Measurements from ENCODE around the gene KRT3. TPM values are rescaled to one million over a fixed set of nuclear protein-coding genes. Genes with fewer than 3 reads are reported as not detected.

The KRT3 gene
- total and polyA plus RNA-seq, 4 donors = not detected

DNA sequence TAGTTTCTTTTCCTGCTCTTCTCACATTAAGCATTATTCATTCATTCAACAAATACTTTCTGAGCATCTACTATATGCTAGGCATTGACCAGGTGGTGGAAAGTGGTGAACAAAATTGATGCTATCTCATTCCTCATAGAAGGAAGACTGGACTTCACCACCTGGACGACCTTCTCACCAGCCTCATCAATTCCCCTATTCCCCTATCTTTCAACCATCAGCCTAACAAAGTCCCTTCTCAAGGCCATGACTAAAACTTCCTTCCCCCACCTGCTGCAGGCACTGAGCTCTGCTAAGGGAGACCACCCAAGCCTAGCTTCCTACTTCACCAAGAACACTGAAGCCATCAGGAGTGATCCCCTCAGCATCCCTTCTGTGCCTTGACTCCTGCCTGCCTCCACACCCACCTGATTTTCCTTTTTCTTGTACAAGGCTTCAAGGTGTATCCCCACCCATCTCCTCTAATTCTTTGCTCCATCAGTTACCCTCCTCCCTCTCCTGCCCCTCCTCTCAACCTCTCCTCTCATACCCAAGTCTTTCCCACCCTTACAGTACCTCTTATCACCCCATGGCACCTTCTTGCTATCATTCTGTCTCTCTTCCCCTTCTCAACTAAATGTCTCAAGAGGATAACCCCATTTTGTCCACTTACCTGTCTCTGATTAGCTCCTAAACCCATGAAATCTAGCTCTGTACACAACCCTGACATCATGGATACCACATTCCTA, 38.3 kb downstream of the KRT3 start:
- no peak for DNase-seq (ENCODE audit: low spot score)
- Histone ChIP-seq H3K27ac (ENCODE audit: low read depth in 1 of 2, low read length in 2 of 2) (no peak overlapping the region), H3K9me3 (ENCODE audit: control insufficient read depth in 4 of 4, low read length in 3 of 4) (peaks cover 0 to 5% (median 3%) of the 10 kb centered on the region in 4 donors), H3K36me3 (ENCODE audit: control insufficient read depth in 4 of 4, insufficient read depth in 3 of 4, low read depth in 1 of 4, low read length in 3 of 4) (no peaks in the 10 kb centered on the region), H3K4me3 (ENCODE audit: low read depth in 1 of 3, low read length in 3 of 3) (no peak overlapping the region), H3K27me3 (ENCODE audit: control insufficient read depth in 4 of 4, insufficient read depth in 4 of 4, low read length in 3 of 4) (no peaks in the 10 kb centered on the region), H3K4me1 (ENCODE audit: control insufficient read depth in 4 of 4, insufficient read depth in 4 of 4, low read length in 3 of 4) (no peaks in the 10 kb centered on the region), H3K9ac (ENCODE audit: low read depth in 1 of 2, low read length in 2 of 2) (no peak overlapping the region)
- WGBS = 26% methylated on average over 1 of the region's 1 CpG
- TF ChIP-seq RAD21 (IDR thresholded peaks at IDR 0.05) (no peak), FOXA1 (IDR thresholded peaks at IDR 0.05) (no peak), TAF1 (conservative IDR thresholded peaks at IDR 0.05) (no peak), NR2F2 (IDR thresholded peaks at IDR 0.05) (no peak), HNF4G (IDR thresholded peaks at IDR 0.05) (no peak), GABPA (IDR thresholded peaks at IDR 0.05 in 1 of 2, conservative IDR thresholded peaks at IDR 0.05 in 1 of 2) (no peak)
- TF ChIP-seq, protein P1, sequence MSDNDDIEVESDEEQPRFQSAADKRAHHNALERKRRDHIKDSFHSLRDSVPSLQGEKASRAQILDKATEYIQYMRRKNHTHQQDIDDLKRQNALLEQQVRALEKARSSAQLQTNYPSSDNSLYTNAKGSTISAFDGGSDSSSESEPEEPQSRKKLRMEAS (IDR thresholded peaks at IDR 0.05) = no peak
- TF ChIP-seq, protein P2, sequence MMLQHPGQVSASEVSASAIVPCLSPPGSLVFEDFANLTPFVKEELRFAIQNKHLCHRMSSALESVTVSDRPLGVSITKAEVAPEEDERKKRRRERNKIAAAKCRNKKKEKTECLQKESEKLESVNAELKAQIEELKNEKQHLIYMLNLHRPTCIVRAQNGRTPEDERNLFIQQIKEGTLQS (IDR thresholded peaks at IDR 0.05) = no peak

DNA sequence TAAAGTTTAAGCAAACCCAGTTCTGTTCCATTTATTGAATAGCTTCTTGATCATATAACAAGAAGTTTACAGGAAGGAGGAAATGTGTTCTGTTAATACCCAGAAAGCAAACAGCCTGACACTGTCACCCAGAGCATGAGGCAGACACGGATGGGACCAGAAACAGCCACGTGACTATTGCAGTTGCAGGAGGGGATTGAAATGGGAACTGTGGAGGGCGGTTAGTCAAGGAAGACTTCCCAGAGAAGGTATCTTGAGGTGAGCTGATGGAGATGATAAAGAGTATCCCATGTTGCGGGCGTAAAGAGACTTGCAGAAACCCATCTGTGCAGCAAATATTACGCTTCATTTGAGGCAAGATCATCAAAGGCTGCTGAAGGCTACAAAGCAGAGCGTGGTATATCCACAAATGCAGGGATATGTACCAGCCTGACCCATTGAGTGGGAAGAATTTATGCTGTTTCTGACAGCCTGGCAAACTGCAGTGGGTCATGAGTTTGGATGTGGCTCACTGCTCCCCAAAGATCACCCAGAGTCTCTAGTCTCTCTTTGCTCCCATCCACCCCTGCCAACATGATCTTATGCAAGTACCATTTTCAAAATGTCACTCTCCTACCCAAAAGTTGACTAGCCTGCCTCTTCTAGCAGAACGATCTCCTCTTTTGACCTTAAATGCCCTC, 39.5 kb downstream of the KRT3 start:
- Histone ChIP-seq H3K9ac (ENCODE audit: low read depth in 1 of 2, low read length in 2 of 2) (no peak overlapping the region), H3K4me3 (ENCODE audit: low read depth in 1 of 3, low read length in 3 of 3) (no peak overlapping the region), H3K4me1 (ENCODE audit: control insufficient read depth in 4 of 4, insufficient read depth in 4 of 4, low read length in 3 of 4) (no peaks in the 10 kb centered on the region), H3K9me3 (ENCODE audit: control insufficient read depth in 4 of 4, low read length in 3 of 4) (peaks cover 0 to 5% (median 0%) of the 10 kb centered on the region in 4 donors), H3K27me3 (ENCODE audit: control insufficient read depth in 4 of 4, insufficient read depth in 4 of 4, low read length in 3 of 4) (no peaks in the 10 kb centered on the region), H3K36me3 (ENCODE audit: control insufficient read depth in 4 of 4, insufficient read depth in 3 of 4, low read depth in 1 of 4, low read length in 3 of 4) (no peaks in the 10 kb centered on the region), H3K27ac (ENCODE audit: low read depth in 1 of 2, low read length in 2 of 2) (no peak overlapping the region)
- WGBS = 67% methylated on average over 8 of the region's 8 CpGs
- TF ChIP-seq HNF4A (conservative IDR thresholded peaks at IDR 0.05) (no peak), JUND (IDR thresholded peaks at IDR 0.05) (no peak), FOXA1 (IDR thresholded peaks at IDR 0.05) (no peak), SP1 (IDR thresholded peaks at IDR 0.05) (no peak), TAF1 (conservative IDR thresholded peaks at IDR 0.05) (no peak), NR2F2 (IDR thresholded peaks at IDR 0.05) (no peak), FOXA2 (IDR thresholded peaks at IDR 0.05) (no peak), HNF4G (IDR thresholded peaks at IDR 0.05) (no peak), EGR1 (IDR thresholded peaks at IDR 0.05; ENCODE audit: low read depth in 2 of 2) (no peak), YY1 (IDR thresholded peaks at IDR 0.05) (no peak)
- TF ChIP-seq, protein P3, sequence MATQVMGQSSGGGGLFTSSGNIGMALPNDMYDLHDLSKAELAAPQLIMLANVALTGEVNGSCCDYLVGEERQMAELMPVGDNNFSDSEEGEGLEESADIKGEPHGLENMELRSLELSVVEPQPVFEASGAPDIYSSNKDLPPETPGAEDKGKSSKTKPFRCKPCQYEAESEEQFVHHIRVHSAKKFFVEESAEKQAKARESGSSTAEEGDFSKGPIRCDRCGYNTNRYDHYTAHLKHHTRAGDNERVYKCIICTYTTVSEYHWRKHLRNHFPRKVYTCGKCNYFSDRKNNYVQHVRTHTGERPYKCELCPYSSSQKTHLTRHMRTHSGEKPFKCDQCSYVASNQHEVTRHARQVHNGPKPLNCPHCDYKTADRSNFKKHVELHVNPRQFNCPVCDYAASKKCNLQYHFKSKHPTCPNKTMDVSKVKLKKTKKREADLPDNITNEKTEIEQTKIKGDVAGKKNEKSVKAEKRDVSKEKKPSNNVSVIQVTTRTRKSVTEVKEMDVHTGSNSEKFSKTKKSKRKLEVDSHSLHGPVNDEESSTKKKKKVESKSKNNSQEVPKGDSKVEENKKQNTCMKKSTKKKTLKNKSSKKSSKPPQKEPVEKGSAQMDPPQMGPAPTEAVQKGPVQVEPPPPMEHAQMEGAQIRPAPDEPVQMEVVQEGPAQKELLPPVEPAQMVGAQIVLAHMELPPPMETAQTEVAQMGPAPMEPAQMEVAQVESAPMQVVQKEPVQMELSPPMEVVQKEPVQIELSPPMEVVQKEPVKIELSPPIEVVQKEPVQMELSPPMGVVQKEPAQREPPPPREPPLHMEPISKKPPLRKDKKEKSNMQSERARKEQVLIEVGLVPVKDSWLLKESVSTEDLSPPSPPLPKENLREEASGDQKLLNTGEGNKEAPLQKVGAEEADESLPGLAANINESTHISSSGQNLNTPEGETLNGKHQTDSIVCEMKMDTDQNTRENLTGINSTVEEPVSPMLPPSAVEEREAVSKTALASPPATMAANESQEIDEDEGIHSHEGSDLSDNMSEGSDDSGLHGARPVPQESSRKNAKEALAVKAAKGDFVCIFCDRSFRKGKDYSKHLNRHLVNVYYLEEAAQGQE (IDR thresholded peaks at IDR 0.05) = no peak
- TF ChIP-seq, protein P2 (IDR thresholded peaks at IDR 0.05) = no peak
- TF ChIP-seq, protein P4, sequence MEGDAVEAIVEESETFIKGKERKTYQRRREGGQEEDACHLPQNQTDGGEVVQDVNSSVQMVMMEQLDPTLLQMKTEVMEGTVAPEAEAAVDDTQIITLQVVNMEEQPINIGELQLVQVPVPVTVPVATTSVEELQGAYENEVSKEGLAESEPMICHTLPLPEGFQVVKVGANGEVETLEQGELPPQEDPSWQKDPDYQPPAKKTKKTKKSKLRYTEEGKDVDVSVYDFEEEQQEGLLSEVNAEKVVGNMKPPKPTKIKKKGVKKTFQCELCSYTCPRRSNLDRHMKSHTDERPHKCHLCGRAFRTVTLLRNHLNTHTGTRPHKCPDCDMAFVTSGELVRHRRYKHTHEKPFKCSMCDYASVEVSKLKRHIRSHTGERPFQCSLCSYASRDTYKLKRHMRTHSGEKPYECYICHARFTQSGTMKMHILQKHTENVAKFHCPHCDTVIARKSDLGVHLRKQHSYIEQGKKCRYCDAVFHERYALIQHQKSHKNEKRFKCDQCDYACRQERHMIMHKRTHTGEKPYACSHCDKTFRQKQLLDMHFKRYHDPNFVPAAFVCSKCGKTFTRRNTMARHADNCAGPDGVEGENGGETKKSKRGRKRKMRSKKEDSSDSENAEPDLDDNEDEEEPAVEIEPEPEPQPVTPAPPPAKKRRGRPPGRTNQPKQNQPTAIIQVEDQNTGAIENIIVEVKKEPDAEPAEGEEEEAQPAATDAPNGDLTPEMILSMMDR (IDR thresholded peaks at IDR 0.05; ENCODE audit: low read depth, low read length, missing input control) = no peak
- TF ChIP-seq, protein P1 (IDR thresholded peaks at IDR 0.05) = no peak
- TF ChIP-seq, protein P5, sequence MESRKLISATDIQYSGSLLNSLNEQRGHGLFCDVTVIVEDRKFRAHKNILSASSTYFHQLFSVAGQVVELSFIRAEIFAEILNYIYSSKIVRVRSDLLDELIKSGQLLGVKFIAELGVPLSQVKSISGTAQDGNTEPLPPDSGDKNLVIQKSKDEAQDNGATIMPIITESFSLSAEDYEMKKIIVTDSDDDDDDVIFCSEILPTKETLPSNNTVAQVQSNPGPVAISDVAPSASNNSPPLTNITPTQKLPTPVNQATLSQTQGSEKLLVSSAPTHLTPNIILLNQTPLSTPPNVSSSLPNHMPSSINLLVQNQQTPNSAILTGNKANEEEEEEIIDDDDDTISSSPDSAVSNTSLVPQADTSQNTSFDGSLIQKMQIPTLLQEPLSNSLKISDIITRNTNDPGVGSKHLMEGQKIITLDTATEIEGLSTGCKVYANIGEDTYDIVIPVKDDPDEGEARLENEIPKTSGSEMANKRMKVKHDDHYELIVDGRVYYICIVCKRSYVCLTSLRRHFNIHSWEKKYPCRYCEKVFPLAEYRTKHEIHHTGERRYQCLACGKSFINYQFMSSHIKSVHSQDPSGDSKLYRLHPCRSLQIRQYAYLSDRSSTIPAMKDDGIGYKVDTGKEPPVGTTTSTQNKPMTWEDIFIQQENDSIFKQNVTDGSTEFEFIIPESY (IDR thresholded peaks at IDR 0.05) = no peak
- DNase-seq (ENCODE audit: low spot score) = no peak

Measured in liver (tissue), 9 donors.